Gastrocnemius medialis (tissue), 4 donors: ENCODE measurements around the gene CLN6.

Experiments
- CTCF ChIP-seq, 5 experiments: fragments of 450-650 bp in 3 of 5; fragments of 200-600 bp in 2 of 5; sonication (generic) in 2 of 5; IDR thresholded peaks in 4 of 5; conservative IDR thresholded peaks in 1 of 5; 1 replicate in 4 of 5; 2 replicates in 1 of 5; pipeline ENCODE4 v1.5.1; 2016 to 2019; ENCODE audit warnings: antibody characterized with exemption in 5 of 5, mild to moderate bottlenecking in 3 of 5, moderate library complexity in 3 of 5
- POLR2A ChIP-seq, 2 donors: fragments of 450-650 bp; IDR thresholded peaks; one replicate each; pipeline ENCODE4 v1.6.1; 2017; ENCODE audit warnings: antibody characterized with exemption in 2 of 2, mild to moderate bottlenecking in 2 of 2, moderate library complexity in 2 of 2

GRCh38 chr15:68196445-68197169 lies 32.9 kb downstream of the CLN6 start:
- TF ChIP-seq CTCF (IDR thresholded peaks at IDR 0.05 in 4 of 5, conservative IDR thresholded peaks at IDR 0.05 in 1 of 5) (no peak), POLR2A (IDR thresholded peaks at IDR 0.05) (no peak)
